Measurements from ENCODE around the gene GPAM. TPM values are rescaled to one million over a fixed set of nuclear protein-coding genes. Genes with fewer than 3 reads are reported as not detected.

The GPAM gene
- total and polyA plus RNA-seq, 2 experiments from 2014 or later = 4.9 to 12.5 TPM

DNA sequence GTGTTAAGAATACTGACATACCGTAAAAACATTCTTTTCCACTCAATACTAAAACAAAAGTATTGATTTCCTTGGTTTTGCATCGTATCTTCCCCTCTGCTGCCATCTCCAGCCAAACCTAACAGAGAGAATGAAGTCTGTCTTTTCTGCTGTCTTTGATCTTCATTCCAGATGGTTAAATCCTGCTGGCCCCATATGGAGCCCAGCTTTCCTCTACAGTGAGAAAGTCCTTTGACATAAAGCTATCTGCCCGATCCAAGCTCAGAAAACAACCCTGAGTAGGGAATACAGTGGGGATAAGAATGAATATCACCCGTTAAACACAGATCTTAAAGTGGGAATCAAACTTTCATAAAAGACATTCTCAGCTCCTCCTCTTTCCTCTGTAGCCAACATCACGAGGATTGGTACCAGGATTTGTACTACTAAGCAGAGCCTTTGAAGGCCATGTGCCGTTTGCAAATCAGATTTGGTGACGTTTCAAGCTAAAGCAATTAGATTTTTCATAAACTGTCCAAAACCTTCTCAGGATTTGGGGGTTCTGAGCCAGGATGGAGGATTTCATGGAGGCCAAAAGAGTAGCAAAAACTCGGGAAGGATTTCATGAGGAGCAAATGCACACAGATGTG is 30.8 kb upstream of the GPAM start:
- H3K79me2 ChIP-seq (ENCODE audit: insufficient read depth) = no peaks in the 10 kb centered on the region
- H4K20me1 ChIP-seq (ENCODE audit: insufficient read depth) = no peaks in the 10 kb centered on the region
- no peak overlapping the region for H3K27ac ChIP-seq
- no peak overlapping the region for H3K4me3 ChIP-seq
- no peak for DNase-seq
- no peak for TF ChIP-seq EZH2 (IDR thresholded peaks at IDR 0.05; ENCODE audit: insufficient read depth, poor library complexity, severe bottlenecking)
- no peak for TF ChIP-seq EZH2phosphoT487 (IDR thresholded peaks at IDR 0.05; ENCODE audit: insufficient read depth, low read depth)
- H3K4me1 ChIP-seq (ENCODE audit: insufficient read depth) = peaks cover 9% of the 10 kb centered on the region
- H3K9me3 ChIP-seq (ENCODE audit: low read depth) = no peaks in the 10 kb centered on the region
- WGBS, 2 experiments (ENCODE audit: low coverage in 1 of 2, low lambda C conversion rate in 2 of 2, missing lambda C conversion rate in 2 of 2) = 50 to 51% methylated on average over 8 of the region's 8 CpGs
- H3K9me2 ChIP-seq (ENCODE audit: insufficient read depth) = no peaks in the 10 kb centered on the region
- peaks cover 3% of the 10 kb centered on the region for H3F3A ChIP-seq (ENCODE audit: insufficient read depth)
- H3K9ac ChIP-seq = no peak overlapping the region
- no peak overlapping the region for H3K4me2 ChIP-seq (ENCODE audit: unreplicated experiment)
- H2AFZ ChIP-seq = no peak overlapping the region
- no peaks in the 10 kb centered on the region for H3K36me3 ChIP-seq (ENCODE audit: low read depth)
- H3K27me3 ChIP-seq (replicated peaks; ENCODE audit: insufficient read depth) = no peaks in the 10 kb centered on the region
- in situ Hi-C loops (cut with MboI) = no loop called here

DNA sequence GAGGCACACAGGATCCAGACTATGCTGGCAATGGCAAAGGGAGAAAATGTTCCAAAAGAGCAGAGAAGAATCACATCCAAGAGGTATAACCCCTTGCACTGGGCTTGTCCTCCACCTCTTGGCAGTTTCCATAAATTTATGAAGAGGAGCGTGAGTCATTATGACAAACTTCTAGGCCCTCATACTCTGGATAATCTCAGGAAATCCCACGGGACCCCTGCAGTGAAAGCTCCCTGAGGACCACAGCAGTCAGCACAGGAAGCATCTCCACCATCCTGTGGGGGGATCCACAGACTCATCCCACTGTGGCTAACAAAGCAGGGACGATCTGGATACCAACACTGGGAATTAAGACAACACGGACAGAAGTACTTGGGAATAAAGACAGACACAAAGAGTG is 30.3 kb upstream of the GPAM start:
- Histone ChIP-seq H4K20me1 (ENCODE audit: insufficient read depth) (no peaks in the 10 kb centered on the region), H3K9me2 (ENCODE audit: insufficient read depth) (no peaks in the 10 kb centered on the region), H3K4me1 (ENCODE audit: insufficient read depth) (peaks cover 14% of the 10 kb centered on the region), H3K27me3 (replicated peaks; ENCODE audit: insufficient read depth) (no peaks in the 10 kb centered on the region), H2AFZ (no peak overlapping the region), H3K79me2 (ENCODE audit: insufficient read depth) (no peaks in the 10 kb centered on the region), H3K36me3 (ENCODE audit: low read depth) (no peaks in the 10 kb centered on the region), H3K4me2 (ENCODE audit: unreplicated experiment) (no peak overlapping the region), H3F3A (ENCODE audit: insufficient read depth) (peaks cover 6% of the 10 kb centered on the region), H3K4me3 (no peak overlapping the region), H3K9me3 (ENCODE audit: low read depth) (no peaks in the 10 kb centered on the region), H3K9ac (no peak overlapping the region), H3K27ac (no peak overlapping the region)
- WGBS, 2 experiments (ENCODE audit: low coverage in 1 of 2, low lambda C conversion rate in 2 of 2, missing lambda C conversion rate in 2 of 2) = 50 to 58% methylated on average over 4 of the region's 4 CpGs
- in situ Hi-C loops (cut with MboI) = no loop called here
- peak; percentile 63 for DNase-seq
- no peak for TF ChIP-seq EZH2phosphoT487 (IDR thresholded peaks at IDR 0.05; ENCODE audit: insufficient read depth, low read depth)
- TF ChIP-seq EZH2 (IDR thresholded peaks at IDR 0.05; ENCODE audit: insufficient read depth, poor library complexity, severe bottlenecking) = no peak

DNA sequence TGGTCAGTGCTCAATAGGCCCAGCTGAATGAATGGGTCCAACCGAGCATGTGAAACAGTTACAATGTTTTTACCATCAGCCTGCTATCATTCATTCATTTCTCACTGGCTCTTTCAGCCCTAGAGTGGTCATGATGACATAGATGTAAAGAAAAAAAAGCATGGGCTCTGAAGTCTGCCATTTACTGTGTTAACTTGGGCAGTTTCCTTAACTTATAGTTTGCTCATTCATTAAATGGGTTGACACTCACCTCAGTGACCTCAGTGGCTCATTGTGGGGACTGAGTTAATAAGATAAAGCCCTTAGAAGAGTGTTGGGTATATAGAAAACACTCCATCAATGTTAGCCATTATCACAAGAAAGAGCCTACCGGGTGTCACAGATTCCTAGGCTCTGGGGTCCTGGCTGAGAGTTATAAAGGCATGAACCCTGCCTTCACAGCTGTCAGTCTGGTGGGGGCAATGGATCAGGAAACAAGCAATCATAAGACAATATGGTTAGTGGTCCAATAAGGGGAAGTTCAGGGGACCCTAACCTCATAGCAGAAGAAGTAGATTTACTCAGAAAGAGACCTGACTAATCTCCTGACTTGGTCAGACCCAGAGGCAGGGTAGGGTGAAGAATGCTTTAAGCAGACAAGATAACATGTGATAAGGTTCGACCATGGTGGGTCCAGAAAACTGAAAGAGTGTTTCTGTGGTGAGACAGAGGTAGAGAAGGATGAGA is 29.7 kb upstream of the GPAM start:
- no peak for DNase-seq
- no peaks in the 10 kb centered on the region for H4K20me1 ChIP-seq (ENCODE audit: insufficient read depth)
- H3K4me3 ChIP-seq = no peak overlapping the region
- no peak overlapping the region for H3K27ac ChIP-seq
- H3K4me1 ChIP-seq (ENCODE audit: insufficient read depth) = peaks cover 20% of the 10 kb centered on the region
- H3K4me2 ChIP-seq (ENCODE audit: unreplicated experiment) = no peak overlapping the region
- H3K27me3 ChIP-seq (replicated peaks; ENCODE audit: insufficient read depth) = no peaks in the 10 kb centered on the region
- no peaks in the 10 kb centered on the region for H3K9me3 ChIP-seq (ENCODE audit: low read depth)
- no peaks in the 10 kb centered on the region for H3K79me2 ChIP-seq (ENCODE audit: insufficient read depth)
- H3F3A ChIP-seq (ENCODE audit: insufficient read depth) = peaks cover 11% of the 10 kb centered on the region
- no peaks in the 10 kb centered on the region for H3K36me3 ChIP-seq (ENCODE audit: low read depth)
- H3K9me2 ChIP-seq (ENCODE audit: insufficient read depth) = no peaks in the 10 kb centered on the region
- in situ Hi-C loops (cut with MboI) = no loop called here
- H2AFZ ChIP-seq = no peak overlapping the region
- 75 to 78% methylated on average over 3 of the region's 3 CpGs for WGBS, 2 experiments (ENCODE audit: low coverage in 1 of 2, low lambda C conversion rate in 2 of 2, missing lambda C conversion rate in 2 of 2)
- H3K9ac ChIP-seq = no peak overlapping the region
- TF ChIP-seq EZH2 (IDR thresholded peaks at IDR 0.05; ENCODE audit: insufficient read depth, poor library complexity, severe bottlenecking) (no peak), EZH2phosphoT487 (IDR thresholded peaks at IDR 0.05; ENCODE audit: insufficient read depth, low read depth) (no peak)

DNA sequence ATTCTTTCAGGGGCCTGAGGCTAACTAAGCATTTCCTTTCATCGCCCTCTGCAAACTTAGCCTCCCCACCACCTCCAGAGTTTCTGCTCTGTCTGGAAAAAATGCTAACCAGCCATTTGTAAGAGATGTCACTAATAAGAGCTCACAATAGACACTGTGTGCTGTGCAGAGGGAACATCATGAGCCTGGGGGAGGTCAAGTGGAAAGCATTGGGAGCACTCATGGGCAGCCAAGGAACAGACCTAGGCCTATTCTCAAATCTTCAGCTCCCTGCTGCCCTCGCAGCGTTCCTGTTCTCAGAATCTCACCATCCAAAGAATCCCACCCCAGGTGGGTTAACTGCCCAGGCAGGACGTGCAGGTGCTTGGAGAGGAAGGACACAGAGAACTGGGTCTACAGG is 27.1 kb upstream of the GPAM start:
- in situ Hi-C loops (cut with MboI) = no loop called here
- no peak overlapping the region for H3K27ac ChIP-seq

More for the DNA sequence above, 27.1 kb upstream of the GPAM start:
- Histone ChIP-seq H3K9me3 (ENCODE audit: low read depth) (no peaks in the 10 kb centered on the region), H3K9me2 (ENCODE audit: insufficient read depth) (no peaks in the 10 kb centered on the region), H3K27me3 (replicated peaks; ENCODE audit: insufficient read depth) (no peaks in the 10 kb centered on the region), H3K36me3 (ENCODE audit: low read depth) (no peaks in the 10 kb centered on the region), H4K20me1 (ENCODE audit: insufficient read depth) (no peaks in the 10 kb centered on the region), H3K4me1 (ENCODE audit: insufficient read depth) (peaks cover 29% of the 10 kb centered on the region), H3F3A (ENCODE audit: insufficient read depth) (peaks cover 21% of the 10 kb centered on the region), H3K79me2 (ENCODE audit: insufficient read depth) (no peaks in the 10 kb centered on the region), H2AFZ (no peak overlapping the region), H3K4me2 (ENCODE audit: unreplicated experiment) (no peak overlapping the region), H3K9ac (no peak overlapping the region), H3K4me3 (no peak overlapping the region)
- 96 to 100% methylated on average over 4 of the region's 4 CpGs for WGBS, 2 experiments (ENCODE audit: low coverage in 1 of 2, low lambda C conversion rate in 2 of 2, missing lambda C conversion rate in 2 of 2)
- DNase-seq = no peak
- TF ChIP-seq EZH2phosphoT487 (IDR thresholded peaks at IDR 0.05; ENCODE audit: insufficient read depth, low read depth) (no peak), EZH2 (IDR thresholded peaks at IDR 0.05; ENCODE audit: insufficient read depth, poor library complexity, severe bottlenecking) (no peak)

Data from GM23248 (cell line).